Tibial nerve (tissue), 4 donors: ENCODE results near the gene KRTAP4-6. TPM values are rescaled to one million over a fixed set of nuclear protein-coding genes. Genes with fewer than 3 reads are reported as not detected.
"Not testable (repeated sequence)": the region's sequence is repeated elsewhere in the genome, so short reads cannot be mapped to it uniquely, and the experiment has no call there.

ENCODE experiments used
- DNase-seq, 2 donors: peaks; one replicate each; pipeline ENCODE4 v3.0.0-alpha.2; 2019; ENCODE audit warnings: low spot score in 2 of 2
- H3K27ac ChIP-seq, 4 donors: fragments of 200-600 bp; sonication (generic) in 3 of 4; one replicate each; pipeline ENCODE4 v1.5.1; 2017 to 2019; ENCODE audit warnings: mild to moderate bottlenecking in 1 of 4
- H3K27me3 ChIP-seq, 2 donors: fragments of 200-600 bp; sonication (generic) in 1 of 2; one replicate each; pipeline versions ENCODE4 v1.5.1 to v1.6.0; 2017 to 2019
- H3K36me3 ChIP-seq, 3 donors: fragments of 200-600 bp; sonication (generic); one replicate each; pipeline ENCODE4 v1.5.1; 2018 to 2019
- H3K4me1 ChIP-seq, 4 donors: fragments of 200-600 bp; sonication (generic) in 3 of 4; one replicate each; pipeline ENCODE4 v1.5.1; 2017 to 2019
- H3K4me3 ChIP-seq, 4 donors: fragments of 200-600 bp; sonication (generic) in 3 of 4; one replicate each; pipeline ENCODE4 v1.5.1; 2017 to 2019; ENCODE audit warnings: mild to moderate bottlenecking in 1 of 4, moderate library complexity in 1 of 4
- H3K9me3 ChIP-seq, 4 donors: fragments of 200-600 bp; sonication (generic) in 3 of 4; one replicate each; pipeline ENCODE4 v1.5.1; 2017 to 2019
- CTCF ChIP-seq, 5 experiments: fragments of 200-600 bp in 3 of 5; fragments of 450-650 bp in 2 of 5; sonication (generic) in 3 of 5; IDR thresholded peaks; one replicate each; pipeline ENCODE4 v1.5.1; 2016 to 2019; ENCODE audit warnings: antibody characterized with exemption in 5 of 5, mild to moderate bottlenecking in 3 of 5, moderate library complexity in 2 of 5
- EP300 ChIP-seq, 2 donors: sonication (generic); formaldehyde crosslinking; IDR thresholded peaks; one replicate each; pipeline ENCODE4 v1.6.1; 2017; ENCODE audit warnings: antibody characterized with exemption in 2 of 2, mild to moderate bottlenecking in 1 of 2
- POLR2A ChIP-seq, 2 donors: fragments of 450-650 bp; IDR thresholded peaks; one replicate each; pipeline ENCODE4 v1.6.1; 2017; ENCODE audit warnings: antibody characterized with exemption in 2 of 2, mild to moderate bottlenecking in 2 of 2, moderate library complexity in 2 of 2
- WGBS, 2 donors: methylation state at CpG; one replicate each; pipeline ENCODE4 v1.1.5; 2018; 5-methylcytosine and 5-hydroxymethylcytosine counted together
- total RNA-seq, 4 donors: library from RNA; depleted of rRNA; stranded (reverse); fragments of >200 nt; gene quantifications; one replicate each; pipeline ENCODE4 v1.1.0, GENCODE V29; 2016

KRTAP4-6 gene
- total RNA-seq, 4 donors from 2014 or later, result not detected

GRCh38 chr17:41121742-41122141 is 18.6 kb downstream of the KRTAP4-6 start:
- Histone ChIP-seq H3K9me3 (no peaks in the 10 kb centered on the region), H3K27ac (no peak overlapping the region), H3K36me3 (no peaks in the 10 kb centered on the region), H3K27me3 (peaks cover 0 to 4% of the 10 kb centered on the region in 2 donors), H3K4me3 (no peak overlapping the region), H3K4me1 (no peaks in the 10 kb centered on the region)
- TF ChIP-seq POLR2A (IDR thresholded peaks at IDR 0.05) (no peak), EP300 (IDR thresholded peaks at IDR 0.05) (no peak), CTCF (IDR thresholded peaks at IDR 0.05) (no peak)
- no peak for DNase-seq
- 88 to 94% methylated on average over 2 of the region's 2 CpGs for WGBS, 2 donors

GRCh38 chr17:41119696-41120690 is 20.4 kb downstream of the KRTAP4-6 start:
- not testable (repeated sequence) for H3K4me3 ChIP-seq, DNase-seq, H3K9me3 ChIP-seq, H3K36me3 ChIP-seq, H3K4me1 ChIP-seq, H3K27ac ChIP-seq, H3K27me3 ChIP-seq
- 58 to 67% methylated on average over 11 of the region's 11 CpGs for WGBS, 2 donors

- Histone ChIP-seq H3K27ac (no peak overlapping the region), H3K4me3 (no peak overlapping the region), H3K36me3 (no peaks in the 10 kb centered on the region), H3K9me3 (no peaks in the 10 kb centered on the region), H3K4me1 (no peaks in the 10 kb centered on the region), H3K27me3 (no peaks in the 10 kb centered on the region)
- WGBS, 2 donors, result 85 to 88% methylated on average over 4 of the region's 4 CpGs
- TF ChIP-seq POLR2A (IDR thresholded peaks at IDR 0.05), result no peak
- no peak for TF ChIP-seq EP300 (IDR thresholded peaks at IDR 0.05)
- TF ChIP-seq CTCF (IDR thresholded peaks at IDR 0.05), result no peak
- no peak for DNase-seq
These were observed 21.6 kb downstream of the KRTAP4-6 start for GRCh38 chr17:41118721-41119120.

GRCh38 chr17:41117846-41118386 is 22.4 kb downstream of the KRTAP4-6 start, which contains the start of gene KRTAP4-11:
Gene KRTAP4-11 (minus strand): TSS chr17:41118373. CDS start chr17:41118315, 58 bp downstream.
- H3K27me3 ChIP-seq, H3K4me3 ChIP-seq, H3K9me3 ChIP-seq, H3K36me3 ChIP-seq, H3K27ac ChIP-seq, H3K4me1 ChIP-seq, DNase-seq: not testable (repeated sequence)
- WGBS, 2 donors, result 72 to 80% methylated on average over 10 of the region's 10 CpGs

- H3K27me3 ChIP-seq, result no peaks in the 10 kb centered on the region
- TF ChIP-seq POLR2A (IDR thresholded peaks at IDR 0.05), result no peak
- no peak for TF ChIP-seq CTCF (IDR thresholded peaks at IDR 0.05)
- TF ChIP-seq EP300 (IDR thresholded peaks at IDR 0.05), result no peak
- no peak for DNase-seq
- WGBS, 2 donors, result 45 to 46% methylated on average over 5 of the region's 5 CpGs
- no peaks in the 10 kb centered on the region for H3K4me1 ChIP-seq
- no peaks in the 10 kb centered on the region for H3K36me3 ChIP-seq
- H3K27ac ChIP-seq, result no peak overlapping the region
- no peaks in the 10 kb centered on the region for H3K9me3 ChIP-seq
- no peak overlapping the region for H3K4me3 ChIP-seq
These were observed 24.0 kb downstream of the KRTAP4-6 start for GRCh38 chr17:41116297-41116696.
